Mucosa of stomach (tissue), 1 donor: ENCODE results near the gene HOXC9.

Experiments used
- H3K27me3 ChIP-seq: one replicate; pipeline ENCODE4 v1.7.0; 2013; ENCODE audit warnings: mild to moderate bottlenecking, low read length; ENCODE audit not compliant: control insufficient read depth, insufficient read depth
- H3K36me3 ChIP-seq: one replicate; pipeline ENCODE4 v1.7.0; 2013; ENCODE audit warnings: low read length; ENCODE audit not compliant: control insufficient read depth, insufficient read depth
- H3K4me1 ChIP-seq: one replicate; pipeline ENCODE4 v1.7.0; 2013; ENCODE audit warnings: mild to moderate bottlenecking, low read length; ENCODE audit not compliant: control insufficient read depth, insufficient read depth
- H3K4me3 ChIP-seq: one replicate; pipeline ENCODE4 v1.7.0; 2013; ENCODE audit warnings: low read length
- H3K9ac ChIP-seq: one replicate; pipeline ENCODE4 v1.7.0; 2013; ENCODE audit warnings: mild to moderate bottlenecking, low read length, moderate library complexity
- H3K9me3 ChIP-seq: one replicate; pipeline ENCODE4 v1.7.0; 2013; ENCODE audit warnings: mild to moderate bottlenecking, low read length, moderate library complexity; ENCODE audit not compliant: control insufficient read depth
- donor health status: Pancreatic carcinoma.

HOXC9 gene

DNA sequence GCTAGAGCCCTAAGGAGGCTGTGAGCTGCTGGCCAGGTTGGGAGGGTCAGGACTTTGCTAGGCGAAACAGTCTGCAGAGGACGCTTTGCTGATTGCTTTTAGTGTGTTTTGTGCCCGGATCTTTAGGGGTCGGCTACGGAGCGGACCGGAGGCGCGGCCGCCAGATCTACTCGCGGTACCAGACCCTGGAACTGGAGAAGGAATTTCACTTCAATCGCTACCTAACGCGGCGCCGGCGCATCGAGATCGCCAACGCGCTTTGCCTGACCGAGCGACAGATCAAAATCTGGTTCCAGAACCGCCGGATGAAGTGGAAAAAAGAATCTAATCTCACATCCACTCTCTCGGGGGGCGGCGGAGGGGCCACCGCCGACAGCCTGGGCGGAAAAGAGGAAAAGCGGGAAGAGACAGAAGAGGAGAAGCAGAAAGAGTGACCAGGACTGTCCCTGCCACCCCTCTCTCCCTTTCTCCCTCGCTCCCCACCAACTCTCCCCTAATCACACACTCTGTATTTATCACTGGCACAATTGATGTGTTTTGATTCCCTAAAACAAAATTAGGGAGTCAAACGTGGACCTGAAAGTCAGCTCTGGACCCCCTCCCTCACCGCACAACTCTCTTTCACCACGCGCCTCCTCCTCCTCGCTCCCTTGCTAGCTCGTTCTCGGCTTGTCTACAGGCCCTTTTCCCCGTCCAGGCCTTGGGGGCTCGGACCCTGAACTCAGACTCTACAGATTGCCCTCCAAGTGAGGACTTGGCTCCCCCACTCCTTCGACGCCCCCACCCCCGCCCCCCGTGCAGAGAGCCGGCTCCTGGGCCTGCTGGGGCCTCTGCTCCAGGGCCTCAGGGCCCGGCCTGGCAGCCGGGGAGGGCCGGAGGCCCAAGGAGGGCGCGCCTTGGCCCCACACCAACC is 29.8 kb downstream of the HOXC9 start:
- Histone ChIP-seq H3K4me3 (no peak overlapping the region), H3K36me3 (no peaks in the 10 kb centered on the region), H3K4me1 (peaks cover 15% of the 10 kb centered on the region), H3K9me3 (no peaks in the 10 kb centered on the region), H3K27me3 (peaks cover 92% of the 10 kb centered on the region), H3K9ac (no peak overlapping the region)

DNA sequence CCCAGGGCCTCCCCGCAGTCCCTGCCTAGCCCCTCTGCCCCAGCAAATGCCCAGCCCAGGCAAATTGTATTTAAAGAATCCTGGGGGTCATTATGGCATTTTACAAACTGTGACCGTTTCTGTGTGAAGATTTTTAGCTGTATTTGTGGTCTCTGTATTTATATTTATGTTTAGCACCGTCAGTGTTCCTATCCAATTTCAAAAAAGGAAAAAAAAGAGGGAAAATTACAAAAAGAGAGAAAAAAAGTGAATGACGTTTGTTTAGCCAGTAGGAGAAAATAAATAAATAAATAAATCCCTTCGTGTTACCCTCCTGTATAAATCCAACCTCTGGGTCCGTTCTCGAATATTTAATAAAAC is 30.5 kb downstream of the HOXC9 start:
- Histone ChIP-seq H3K4me1 (peaks cover 15% of the 10 kb centered on the region), H3K9ac (no peak overlapping the region), H3K9me3 (no peaks in the 10 kb centered on the region), H3K36me3 (no peaks in the 10 kb centered on the region), H3K27me3 (peaks cover 89% of the 10 kb centered on the region), H3K4me3 (no peak overlapping the region)

DNA sequence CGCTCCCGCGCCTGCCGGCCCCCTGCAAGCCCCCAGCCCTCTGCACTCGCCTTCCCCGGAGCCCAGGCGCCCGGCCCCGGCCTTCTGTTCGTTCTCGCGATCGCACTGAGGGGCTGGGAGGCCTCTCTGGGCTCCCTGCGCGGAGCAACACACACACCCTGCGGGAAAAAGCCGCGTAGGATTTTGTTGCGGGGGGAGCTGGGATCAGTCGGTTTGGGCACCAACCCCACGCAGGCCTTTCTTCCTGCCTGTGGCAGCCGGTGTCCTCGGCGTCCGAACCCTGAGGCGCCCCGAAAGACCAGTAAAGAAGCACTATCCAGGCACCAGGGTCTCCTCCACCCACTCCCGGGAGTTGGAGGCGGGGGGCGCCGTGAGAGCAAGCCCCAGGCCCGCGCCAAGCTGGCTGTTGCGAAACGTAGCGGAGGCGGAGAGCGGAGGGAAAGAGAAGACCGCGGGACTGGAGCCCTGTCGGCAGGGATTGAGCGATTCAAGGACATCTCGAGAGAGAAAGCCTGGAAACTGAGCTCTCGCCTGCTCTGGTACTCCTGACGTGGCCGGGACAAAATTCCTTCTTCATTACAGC is 31.0 kb downstream of the HOXC9 start:
- no peaks in the 10 kb centered on the region for H3K9me3 ChIP-seq
- H3K4me3 ChIP-seq, result no peak overlapping the region
- H3K4me1 ChIP-seq, result peaks cover 15% of the 10 kb centered on the region
- H3K9ac ChIP-seq, result no peak overlapping the region
- no peaks in the 10 kb centered on the region for H3K36me3 ChIP-seq
- peaks cover 88% of the 10 kb centered on the region for H3K27me3 ChIP-seq

DNA sequence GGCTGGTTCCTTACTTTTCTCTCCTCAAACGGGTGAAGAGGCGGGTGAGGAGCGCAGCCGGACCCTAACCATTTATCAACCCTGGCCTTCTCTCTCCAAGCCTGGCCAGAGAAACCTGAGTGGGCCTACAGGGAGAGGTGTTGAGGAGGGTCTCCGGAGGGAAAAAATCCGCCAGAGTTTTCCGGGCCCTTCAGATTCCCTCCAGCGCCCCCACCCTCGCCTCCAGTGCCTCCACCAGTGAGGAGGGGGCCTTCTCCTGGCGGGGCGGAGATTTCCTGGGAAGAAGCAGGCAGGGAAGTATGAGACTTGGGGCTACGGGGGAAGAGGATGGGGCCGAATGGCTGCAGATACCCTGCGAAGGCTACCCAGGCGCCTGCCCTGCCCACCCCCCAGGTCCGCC is 31.5 kb downstream of the HOXC9 start:
- Histone ChIP-seq H3K4me3 (no peak overlapping the region), H3K36me3 (no peaks in the 10 kb centered on the region), H3K9me3 (no peaks in the 10 kb centered on the region), H3K27me3 (peaks cover 83% of the 10 kb centered on the region), H3K4me1 (peaks cover 15% of the 10 kb centered on the region), H3K9ac (no peak overlapping the region)

DNA sequence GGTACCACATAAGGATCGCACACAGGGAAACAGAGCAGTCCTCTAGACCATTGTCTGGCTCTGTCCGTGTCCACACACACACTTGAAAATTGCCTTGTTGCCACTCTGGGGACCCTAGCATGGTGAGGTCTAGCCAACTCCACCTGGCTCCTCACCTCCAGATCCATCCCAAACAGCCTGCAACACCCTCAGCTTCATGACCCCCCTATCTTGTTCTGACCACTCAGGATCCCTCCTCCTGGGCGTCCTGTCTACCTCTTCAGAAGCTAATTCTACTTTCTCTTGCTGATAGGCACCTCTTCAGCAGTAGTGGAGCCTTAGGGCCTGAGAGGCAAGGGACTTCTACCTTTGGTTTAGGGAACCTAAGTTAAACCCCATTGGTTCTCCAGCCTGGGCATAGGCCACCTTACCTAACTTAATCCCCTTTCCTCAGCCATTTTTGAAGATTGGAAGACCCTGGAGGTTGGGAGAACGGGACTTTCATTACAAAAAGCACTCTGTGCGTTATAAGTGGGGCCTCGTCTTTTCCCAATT is 32.2 kb downstream of the HOXC9 start:
- Histone ChIP-seq H3K36me3 (no peaks in the 10 kb centered on the region), H3K4me1 (peaks cover 15% of the 10 kb centered on the region), H3K4me3 (no peak overlapping the region), H3K9ac (no peak overlapping the region), H3K9me3 (no peaks in the 10 kb centered on the region), H3K27me3 (peaks cover 76% of the 10 kb centered on the region)

DNA sequence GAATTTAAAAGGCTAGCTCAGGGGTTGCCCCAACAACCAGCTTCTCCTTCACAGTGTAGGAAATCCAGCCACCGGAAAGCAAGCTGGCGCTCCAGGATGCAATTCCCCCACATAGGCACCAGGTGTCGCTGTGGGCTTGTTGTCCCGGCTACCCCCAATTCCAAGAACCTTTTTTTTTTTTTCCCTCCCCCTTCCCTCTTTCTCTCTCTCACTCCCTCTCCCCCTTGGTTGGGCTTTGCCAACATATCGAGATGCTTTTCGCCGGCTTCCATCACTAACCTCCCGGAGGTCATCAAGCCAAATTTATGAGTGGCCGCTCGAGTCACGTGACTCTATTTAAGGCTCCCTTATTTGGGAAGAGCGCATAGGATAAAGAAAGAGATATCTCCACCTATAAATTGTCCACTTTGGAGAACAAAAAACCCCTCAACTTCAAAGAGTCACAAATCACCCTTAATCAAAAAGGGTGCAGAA is 32.7 kb downstream of the HOXC9 start, which contains the start of gene HOXC5:
TSS of gene HOXC5 (plus strand) at position 424 of the 474 bp plus-strand sequence. CDS start 73 bp downstream, outside the sequence.
- Histone ChIP-seq H3K4me3 (peak within 1 kb of the TSS; percentile 23), H3K9ac (peak within 1 kb of the TSS; percentile 42), H3K4me1 (peaks cover 15% of the 10 kb centered on the region), H3K9me3 (no peaks in the 10 kb centered on the region), H3K27me3 (peaks cover 71% of the 10 kb centered on the region), H3K36me3 (no peaks in the 10 kb centered on the region)

DNA sequence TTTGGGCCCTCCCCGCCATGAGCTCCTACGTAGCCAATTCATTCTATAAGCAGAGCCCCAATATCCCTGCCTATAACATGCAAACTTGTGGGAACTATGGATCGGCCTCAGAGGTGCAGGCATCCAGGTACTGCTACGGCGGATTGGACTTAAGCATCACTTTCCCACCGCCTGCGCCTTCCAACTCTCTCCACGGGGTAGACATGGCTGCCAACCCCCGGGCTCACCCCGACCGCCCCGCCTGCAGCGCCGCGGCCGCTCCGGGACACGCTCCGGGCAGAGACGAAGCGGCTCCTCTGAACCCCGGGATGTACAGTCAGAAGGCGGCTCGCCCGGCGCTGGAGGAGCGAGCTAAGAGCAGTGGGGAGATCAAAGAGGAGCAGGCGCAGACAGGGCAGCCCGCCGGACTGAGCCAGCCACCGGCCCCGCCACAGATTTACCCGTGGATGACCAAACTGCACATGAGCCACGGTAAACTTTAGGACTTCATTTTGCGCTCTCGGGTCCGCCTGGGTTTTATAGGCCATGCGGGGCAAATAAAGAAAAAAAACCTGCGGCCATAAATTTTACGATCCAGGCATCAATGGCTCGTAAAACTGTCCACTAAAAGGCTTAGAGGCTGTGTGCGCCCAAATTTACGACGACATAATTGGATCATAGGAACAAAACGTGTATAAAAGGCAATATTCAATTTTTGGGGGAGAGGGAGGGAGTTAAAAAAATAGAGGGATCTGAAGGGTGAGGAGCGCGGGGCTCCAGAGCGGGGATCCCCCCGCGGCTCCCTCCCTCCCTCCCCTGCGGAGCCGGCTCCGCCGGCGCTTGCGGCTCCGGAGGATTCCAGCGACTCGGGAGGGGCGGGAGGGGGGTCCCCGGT is 33.4 kb downstream of the HOXC9 start:
- H3K9ac ChIP-seq, result peak overlapping the region; percentile 42
- H3K9me3 ChIP-seq, result no peaks in the 10 kb centered on the region
- H3K4me3 ChIP-seq, result peak overlapping the region; percentile 23
- H3K36me3 ChIP-seq, result no peaks in the 10 kb centered on the region
- peaks cover 15% of the 10 kb centered on the region for H3K4me1 ChIP-seq
- peaks cover 65% of the 10 kb centered on the region for H3K27me3 ChIP-seq

DNA sequence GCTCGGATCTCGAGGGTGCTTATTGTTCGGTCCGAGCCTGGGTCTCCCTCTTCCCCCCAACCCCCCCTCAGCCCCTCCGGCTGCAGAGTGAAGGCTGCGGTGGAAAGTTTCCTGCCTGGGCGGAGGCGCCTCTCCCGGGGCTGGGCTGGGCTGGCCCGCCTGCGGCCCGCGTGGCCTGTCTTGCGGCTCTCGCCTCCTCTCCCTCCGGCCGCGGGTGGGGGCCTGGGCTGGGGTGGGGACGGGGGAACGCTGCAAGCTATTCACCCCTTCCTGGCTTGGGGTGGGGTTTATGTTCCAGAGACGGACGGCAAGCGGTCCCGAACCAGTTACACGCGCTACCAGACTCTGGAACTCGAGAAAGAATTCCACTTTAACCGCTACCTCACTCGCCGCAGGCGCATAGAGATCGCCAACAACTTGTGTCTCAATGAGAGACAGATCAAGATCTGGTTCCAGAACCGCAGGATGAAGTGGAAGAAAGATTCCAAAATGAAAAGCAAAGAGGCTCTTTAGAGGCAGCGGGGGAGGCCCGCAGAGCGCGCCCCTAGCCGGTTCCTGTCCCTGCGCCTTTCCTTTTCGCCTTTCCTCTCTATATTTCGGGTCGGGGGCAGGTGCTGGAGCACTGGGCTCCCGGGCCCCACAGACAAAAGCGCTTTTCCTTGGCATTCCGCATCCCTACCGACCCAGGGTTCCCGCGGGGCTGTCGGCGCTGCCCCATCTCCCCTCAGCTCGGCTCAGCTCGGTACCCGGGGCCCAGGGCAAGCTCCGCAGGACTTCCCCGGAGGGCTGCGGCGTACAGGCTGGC is 34.2 kb downstream of the HOXC9 start:
- Histone ChIP-seq H3K9ac (peak overlapping the region; percentile 42), H3K36me3 (no peaks in the 10 kb centered on the region), H3K9me3 (no peaks in the 10 kb centered on the region), H3K4me1 (peaks cover 23% of the 10 kb centered on the region), H3K27me3 (peaks cover 63% of the 10 kb centered on the region), H3K4me3 (no peak overlapping the region)

DNA sequence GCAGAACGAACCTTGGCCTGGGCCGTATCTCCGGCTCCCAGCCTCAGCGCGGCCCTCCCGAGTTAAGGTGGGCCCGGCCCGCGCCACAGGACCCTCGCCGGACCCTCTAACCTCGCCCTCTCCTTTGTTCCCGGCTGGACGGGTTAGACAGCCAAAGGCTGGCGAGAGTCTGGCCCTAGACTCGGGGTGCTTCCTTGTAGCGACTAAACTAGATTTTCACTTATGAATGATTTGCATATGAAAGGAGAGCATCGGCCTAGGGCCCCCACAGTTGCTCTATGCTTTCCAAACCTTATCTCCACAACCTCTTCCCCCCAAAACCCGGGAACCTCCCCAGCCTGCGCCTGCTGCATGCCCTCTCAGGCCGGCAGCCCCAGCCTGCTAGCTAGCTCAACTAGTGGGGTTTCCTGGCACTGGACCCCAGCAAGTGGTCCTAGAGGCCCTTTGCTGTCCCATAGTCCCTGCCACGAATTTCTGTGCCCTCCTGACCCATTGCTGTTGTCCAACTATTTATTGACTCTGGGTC is 34.9 kb downstream of the HOXC9 start:
- peaks cover 30% of the 10 kb centered on the region for H3K4me1 ChIP-seq

DNA sequence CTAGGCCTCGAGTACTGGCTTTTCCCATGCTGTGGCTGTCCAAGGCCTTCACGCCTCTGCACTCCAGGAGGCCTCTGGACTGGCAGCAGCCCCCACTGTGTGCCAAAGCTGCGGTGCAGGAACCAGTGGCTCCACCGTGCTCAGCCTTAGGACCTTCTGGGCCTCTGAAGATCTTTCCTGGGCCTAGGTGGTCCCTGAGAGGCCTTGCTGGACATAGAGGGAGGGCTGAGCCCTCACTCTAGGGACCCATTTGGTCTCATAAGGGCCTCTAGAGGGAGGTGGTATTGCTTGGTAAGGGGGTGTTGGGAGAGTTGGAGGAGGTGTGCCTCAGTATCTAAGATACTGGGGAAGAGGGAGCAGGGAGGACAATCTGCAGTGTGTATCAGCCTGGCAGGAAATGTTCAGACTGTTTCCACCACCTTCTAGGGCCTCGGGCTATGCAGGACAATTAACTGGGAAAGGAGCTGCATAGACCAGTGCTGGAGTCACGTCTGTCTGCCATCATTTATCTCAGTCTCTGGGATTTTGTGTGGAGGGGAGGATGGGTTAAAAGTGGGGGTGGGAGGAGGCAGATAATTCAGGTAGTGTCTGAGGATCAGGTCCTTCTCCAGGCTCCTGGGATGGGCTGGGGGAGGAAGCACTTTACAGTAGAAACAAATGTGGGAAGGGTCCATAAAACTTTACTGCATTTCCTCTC is 35.8 kb downstream of the HOXC9 start:
- Histone ChIP-seq H3K4me3 (no peak overlapping the region), H3K9ac (no peak overlapping the region), H3K4me1 (peaks cover 33% of the 10 kb centered on the region), H3K36me3 (no peaks in the 10 kb centered on the region), H3K9me3 (no peaks in the 10 kb centered on the region), H3K27me3 (peaks cover 59% of the 10 kb centered on the region)

More for the DNA sequence above, 34.9 kb downstream of the HOXC9 start:
- Histone ChIP-seq H3K4me3 (no peak overlapping the region), H3K9me3 (no peaks in the 10 kb centered on the region), H3K27me3 (peaks cover 63% of the 10 kb centered on the region), H3K36me3 (no peaks in the 10 kb centered on the region), H3K9ac (no peak overlapping the region)
